ENCODE data around the gene CFAP57. TPM values are rescaled to one million over a fixed set of nuclear protein-coding genes. Genes with fewer than 3 reads are reported as not detected.
A peak's percentile ranks its signal among the peaks of the same experiment; 100 is the strongest.

The CFAP57 gene
- total and polyA plus RNA-seq, 9 of the 15 experiments (the other 6 are each of a cell fraction or from before 2014, with no cell fraction given) = 0.04 to 0.22 (median 0.07) TPM; not detected in 3

- TF ChIP-seq ELF4 (CRISPR knock-in tag; IDR thresholded peaks at IDR 0.05) (0 out of 2 replicates have a peak, but pooled peaks have one; percentile 73), ZNF143 (CRISPR knock-in tag; IDR thresholded peaks at IDR 0.05) (no peak), DIDO1 (tag; IDR thresholded peaks at IDR 0.05; ENCODE audit: low read depth) (peak; percentile 85), CSDE1 (IDR thresholded peaks at IDR 0.05) (peak in 1 of 2 experiments; percentile 96; a peak in 2 of 4 replicates), ZNF395 (CRISPR knock-in tag; IDR thresholded peaks at IDR 0.05) (no peak), ZFP30 (CRISPR knock-in tag; IDR thresholded peaks at IDR 0.05; ENCODE audit: borderline replicate concordance) (no peak), NCOA6 (IDR thresholded peaks at IDR 0.05) (no peak), NEUROD1 (IDR thresholded peaks at IDR 0.05; ENCODE audit: borderline replicate concordance, low read depth, low read length, partially characterized antibody) (peak; percentile 37), ZBTB49 (CRISPR knock-in tag; IDR thresholded peaks at IDR 0.05; ENCODE audit: borderline replicate concordance) (no peak), ZNF507 (tag; conservative IDR thresholded peaks at IDR 0.05) (no peak), HNRNPUL1 (IDR thresholded peaks at IDR 0.05; ENCODE audit: low read length) (no peak), GTF2A2 (tag; IDR thresholded peaks at IDR 0.05) (no peak), HNRNPL (IDR thresholded peaks at IDR 0.05; ENCODE audit: low read depth, low read length) (no peak), ELK1 (CRISPR knock-in tag; IDR thresholded peaks at IDR 0.05) (no peak), PATZ1 (CRISPR knock-in tag; IDR thresholded peaks at IDR 0.05; ENCODE audit: borderline replicate concordance) (no peak), KAT2B (IDR thresholded peaks at IDR 0.05; ENCODE audit: low read depth, low read length) (no peak), KDM2B (CRISPR knock-in tag; IDR thresholded peaks at IDR 0.05) (no peak), PRPF4 (IDR thresholded peaks at IDR 0.05; ENCODE audit: insufficient read depth, low read depth, low read length, poor library complexity, severe bottlenecking) (no peak), HINFP (tag; conservative IDR thresholded peaks at IDR 0.05; ENCODE audit: low read depth) (no peak), XRCC5 (IDR thresholded peaks at IDR 0.05; ENCODE audit: low read depth, low read length) (no peak)
Observed at GRCh38 chr1:43171876-43172526, at the start of gene CFAP57, which contains the start of gene EBNA1BP2 (continued).

Data from K562 (cell line).